Esophagus squamous epithelium (tissue), 5 donors: ENCODE data around the gene DUSP12. TPM values are rescaled to one million over a fixed set of nuclear protein-coding genes. Genes with fewer than 3 reads are reported as not detected.

ENCODE experiments used
- DNase-seq: peaks from one replicate; lab custom pipeline; 2025; lab: John Stamatoyannopoulos, UW
- H3K27ac ChIP-seq, 4 donors: fragments of 200-600 bp; sonication (generic); one replicate each; pipeline ENCODE4 v1.5.1; 2016 to 2019; ENCODE audit warnings: mild to moderate bottlenecking in 1 of 4
- H3K27me3 ChIP-seq, 4 donors: fragments of 200-600 bp; sonication (generic); 1 replicate in 3 of 4; 2 replicates in 1 of 4; pipeline versions ENCODE4 v1.5.1 to v1.6.0; 2017 to 2021; ENCODE audit warnings: antibody characterized with exemption in 1 of 4
- H3K36me3 ChIP-seq, 3 donors: fragments of 200-600 bp; sonication (generic); one replicate each; pipeline ENCODE4 v1.5.1; 2016 to 2019
- H3K4me1 ChIP-seq, 3 donors: fragments of 200-600 bp; sonication (generic); one replicate each; pipeline ENCODE4 v1.5.1; 2017 to 2019
- H3K4me3 ChIP-seq, 4 donors: fragments of 200-600 bp; sonication (generic); 1 replicate in 3 of 4; 2 replicates in 1 of 4; pipeline ENCODE4 v1.5.1; 2016 to 2019; ENCODE audit warnings: mild to moderate bottlenecking in 2 of 4, moderate library complexity in 1 of 4
- H3K9me3 ChIP-seq, 3 donors: fragments of 200-600 bp; sonication (generic); one replicate each; pipeline ENCODE4 v1.5.1; 2016 to 2019
- CTCF ChIP-seq, 6 experiments: fragments of 450-650 bp in 4 of 6; fragments of 200-600 bp in 2 of 6; sonication (generic) in 2 of 6; IDR thresholded peaks; one replicate each; pipeline ENCODE4 v1.5.1; 2016 to 2019; ENCODE audit warnings: antibody characterized with exemption in 6 of 6, mild to moderate bottlenecking in 4 of 6, moderate library complexity in 4 of 6
- POLR2A ChIP-seq, 4 donors: fragments of 450-650 bp; IDR thresholded peaks; one replicate each; pipeline ENCODE4 v1.6.1; 2017; ENCODE audit warnings: antibody characterized with exemption in 4 of 4, mild to moderate bottlenecking in 4 of 4, moderate library complexity in 3 of 4
- WGBS, 2 donors: methylation state at CpG; one replicate each; pipeline ENCODE4 v1.1.5; 2018; 5-methylcytosine and 5-hydroxymethylcytosine counted together
- intact Hi-C: fragments of 100-400 bp; cut with DNase I; formaldehyde crosslinking; loops from one replicate; pipeline ENCODE4 v1.15.0; 2022
- total RNA-seq, 4 donors: library from RNA; depleted of rRNA; stranded (reverse); fragments of >200 nt; gene quantifications; one replicate each; pipeline ENCODE4 v1.1.0, GENCODE V29; 2016
- donor health status: DM: yes; HTN: yes; CAD: no.

DUSP12 gene
- total RNA-seq, 4 donors from 2014 or later: 6.0 to 24.0 (median 15.1) TPM

GRCh38 chr1:161781995-161782394, 32.4 kb downstream of the DUSP12 start:
- H3K27ac ChIP-seq: no peak overlapping the region
- no peak for TF ChIP-seq CTCF (IDR thresholded peaks at IDR 0.05)
- no peak for TF ChIP-seq POLR2A (IDR thresholded peaks at IDR 0.05)
- no peak for DNase-seq
- no peak overlapping the region for H3K4me3 ChIP-seq
- no peaks in the 10 kb centered on the region for H3K27me3 ChIP-seq
- no peaks in the 10 kb centered on the region for H3K4me1 ChIP-seq
- H3K9me3 ChIP-seq: no peaks in the 10 kb centered on the region
- intact Hi-C loops: no loop called here
- H3K36me3 ChIP-seq: peaks cover 0 to 80% (median 5%) of the 10 kb centered on the region in 3 donors

DNA sequence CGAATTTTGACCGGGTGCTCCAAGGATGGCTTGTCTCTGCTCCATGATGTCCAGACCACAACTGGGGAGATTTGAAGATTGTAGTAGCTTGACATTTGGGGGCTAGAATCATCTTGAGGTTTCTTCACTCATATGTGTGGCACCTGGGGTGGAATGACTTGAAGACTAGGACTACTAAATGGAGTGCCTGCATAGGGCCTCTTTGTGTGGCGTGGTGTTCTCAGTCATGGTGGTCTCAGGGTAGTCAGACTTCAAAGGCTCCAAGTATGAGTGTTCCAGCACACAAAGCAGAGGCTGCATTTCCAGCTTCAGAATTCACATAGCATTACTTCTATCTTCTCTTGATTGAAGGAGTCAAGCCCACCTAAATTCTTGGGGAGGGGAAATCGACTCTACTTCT, 33.3 kb downstream of the DUSP12 start:
- no peaks in the 10 kb centered on the region for H3K4me1 ChIP-seq
- TF ChIP-seq CTCF (IDR thresholded peaks at IDR 0.05) (no peak), POLR2A (IDR thresholded peaks at IDR 0.05) (no peak)
- H3K4me3 ChIP-seq: no peak overlapping the region
- H3K9me3 ChIP-seq: no peaks in the 10 kb centered on the region
- H3K36me3 ChIP-seq: peaks cover 0 to 89% (median 5%) of the 10 kb centered on the region in 3 donors
- no peak for DNase-seq
- H3K27me3 ChIP-seq: no peaks in the 10 kb centered on the region
- no peak overlapping the region for H3K27ac ChIP-seq
- intact Hi-C loops: no loop called here
- WGBS, 2 donors: 98 to 100% methylated on average over 4 of the region's 4 CpGs

DNA sequence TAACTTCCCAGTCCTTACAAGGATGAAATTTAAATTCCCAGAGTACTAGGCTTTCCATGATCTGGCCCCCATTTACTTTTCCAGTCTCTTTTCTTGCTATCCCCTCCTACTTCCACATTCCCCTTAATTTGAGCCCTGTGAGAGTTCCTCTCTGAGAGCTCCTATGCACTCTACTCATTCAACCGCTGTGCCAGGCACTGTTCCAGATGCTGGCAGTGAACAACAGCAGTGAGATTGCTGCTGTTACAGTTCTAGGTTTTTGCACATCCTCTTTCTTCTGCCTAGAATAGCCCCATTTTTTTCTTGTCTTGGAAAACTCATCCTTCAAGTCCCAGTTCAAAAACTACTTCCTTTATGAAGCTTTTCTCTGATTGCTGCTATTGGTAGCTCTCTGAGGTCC, 35.4 kb downstream of the DUSP12 start:
- Histone ChIP-seq H3K4me3 (no peak overlapping the region), H3K4me1 (no peaks in the 10 kb centered on the region)

GRCh38 chr1:161787355-161787754, 37.8 kb downstream of the DUSP12 start:
- intact Hi-C loops: no loop called here
- Histone ChIP-seq H3K36me3 (peaks cover 0 to 92% (median 13%) of the 10 kb centered on the region in 3 donors), H3K4me1 (no peaks in the 10 kb centered on the region), H3K9me3 (no peaks in the 10 kb centered on the region), H3K27ac (no peak overlapping the region), H3K4me3 (no peak overlapping the region), H3K27me3 (no peaks in the 10 kb centered on the region)
- WGBS, 2 donors: 86% methylated on average over 4 of the region's 4 CpGs
- TF ChIP-seq CTCF (IDR thresholded peaks at IDR 0.05): no peak
- TF ChIP-seq POLR2A (IDR thresholded peaks at IDR 0.05): no peak
- DNase-seq: no peak

More for the DNA sequence above, 35.4 kb downstream of the DUSP12 start:
- no peaks in the 10 kb centered on the region for H3K27me3 ChIP-seq
- WGBS, 2 donors: 71 to 82% methylated on average over 1 of the region's 1 CpG
- H3K36me3 ChIP-seq: peaks cover 0 to 89% (median 5%) of the 10 kb centered on the region in 3 donors
- H3K27ac ChIP-seq: no peak overlapping the region
- intact Hi-C loops: no loop called here
- TF ChIP-seq CTCF (IDR thresholded peaks at IDR 0.05): no peak
- no peak for TF ChIP-seq POLR2A (IDR thresholded peaks at IDR 0.05)
- DNase-seq: no peak
- no peaks in the 10 kb centered on the region for H3K9me3 ChIP-seq

DNA sequence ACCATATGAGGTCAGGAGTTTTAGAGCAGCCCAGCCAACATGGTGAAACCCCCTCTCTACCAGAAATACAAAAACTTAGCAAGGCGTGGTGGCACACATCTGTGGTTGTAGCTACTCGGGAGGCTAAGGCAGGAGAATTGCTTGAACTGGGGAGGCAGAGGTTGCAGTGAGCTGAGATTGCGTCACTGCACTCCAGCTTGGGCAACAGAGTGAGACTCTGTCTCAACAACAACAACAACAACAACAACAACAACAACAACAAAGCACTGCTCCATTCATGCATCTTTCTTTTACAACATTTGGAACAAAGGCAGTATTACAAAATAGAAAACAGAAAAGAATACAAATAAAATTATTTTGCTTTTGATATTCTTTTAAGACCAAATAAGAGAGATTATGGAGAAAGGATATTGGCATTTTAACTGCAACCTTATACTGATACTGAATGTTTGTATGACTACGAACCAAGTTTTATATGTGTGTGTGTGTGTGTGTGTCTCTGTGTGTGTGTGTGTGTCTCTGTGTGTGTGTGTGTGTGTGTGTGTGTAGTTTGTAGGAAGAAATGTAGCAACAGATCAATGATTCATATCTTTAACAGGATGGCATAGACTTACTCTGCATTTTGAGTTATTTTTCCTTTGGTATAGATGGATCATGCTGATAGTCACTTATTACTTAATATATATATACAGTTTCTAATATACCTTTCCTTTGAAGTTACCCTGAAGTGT, 41.2 kb downstream of the DUSP12 start:
- H3K27ac ChIP-seq: no peak overlapping the region
- no peaks in the 10 kb centered on the region for H3K27me3 ChIP-seq
- no peak for DNase-seq
- H3K4me1 ChIP-seq: no peaks in the 10 kb centered on the region
- TF ChIP-seq CTCF (IDR thresholded peaks at IDR 0.05) (no peak), POLR2A (IDR thresholded peaks at IDR 0.05) (no peak)
- intact Hi-C loops: loop anchor here (10.0 kb wide), 1 partner anchor 244 kb away; no protein-coding TSS in a partner anchor
- no peak overlapping the region for H3K4me3 ChIP-seq
- H3K36me3 ChIP-seq: peaks cover 0 to 92% (median 11%) of the 10 kb centered on the region in 3 donors
- H3K9me3 ChIP-seq: no peaks in the 10 kb centered on the region
- 96 to 100% methylated on average over 4 of the region's 4 CpGs for WGBS, 2 donors
